BE2C (cell line): ENCODE results near the gene PEX5L.

ENCODE experiments used
- DNase-seq: peaks from one replicate; pipeline ENCODE4 v3.0.0-alpha.2; 2020
- H3K27me3 ChIP-seq: fragments of 250-450 bp; sonication (Bioruptor Pico); 2 replicates; pipeline ENCODE4 v1.5.1; 2020; ENCODE audit warnings: mild to moderate bottlenecking
- H3K36me3 ChIP-seq: fragments of 250-450 bp; sonication (Bioruptor Pico); 2 replicates; pipeline ENCODE4 v1.5.1; 2020; ENCODE audit warnings: mild to moderate bottlenecking
- H3K4me1 ChIP-seq: fragments of 250-450 bp; sonication (Bioruptor Pico); 2 replicates; pipeline ENCODE4 v1.5.1; 2020
- H3K4me3 ChIP-seq: 2 replicates; pipeline ENCODE4 v1.5.1; 2011; ENCODE audit warnings: low read depth, low read length
- H3K9me3 ChIP-seq: fragments of 250-450 bp; sonication (Bioruptor Pico); 2 replicates; pipeline ENCODE4 v1.5.1; 2020
- CTCF ChIP-seq: IDR thresholded peaks from 2 replicates; pipeline ENCODE4 v1.5.1; 2012; ENCODE audit warnings: mild to moderate bottlenecking, low read depth, low read length

PEX5L gene

GRCh38 chr3:179921951-179922350 is 114.8 kb downstream of the PEX5L start:
- H3K4me3 ChIP-seq = no peak overlapping the region
- DNase-seq = no peak
- no peaks in the 10 kb centered on the region for H3K36me3 ChIP-seq
- H3K9me3 ChIP-seq = no peaks in the 10 kb centered on the region
- H3K4me1 ChIP-seq = peaks cover 8% of the 10 kb centered on the region
- no peak for TF ChIP-seq CTCF
- no peaks in the 10 kb centered on the region for H3K27me3 ChIP-seq

GRCh38 chr3:179921500-179921899 is 115.2 kb downstream of the PEX5L start:
- peak; percentile 26 for DNase-seq
- no peak overlapping the region for H3K4me3 ChIP-seq
- H3K9me3 ChIP-seq = no peaks in the 10 kb centered on the region
- H3K27me3 ChIP-seq = no peaks in the 10 kb centered on the region
- H3K4me1 ChIP-seq = peaks cover 6% of the 10 kb centered on the region
- no peaks in the 10 kb centered on the region for H3K36me3 ChIP-seq
- TF ChIP-seq CTCF = no peak

GRCh38 chr3:179907784-179908482 is 128.8 kb downstream of the PEX5L start:
- no peak for DNase-seq
- Histone ChIP-seq H3K27me3 (no peaks in the 10 kb centered on the region), H3K36me3 (no peaks in the 10 kb centered on the region), H3K9me3 (no peaks in the 10 kb centered on the region), H3K4me3 (no peak overlapping the region), H3K4me1 (peaks cover 15% of the 10 kb centered on the region)
- TF ChIP-seq CTCF = no peak

GRCh38 chr3:179902061-179902460 is 134.7 kb downstream of the PEX5L start:
- no peaks in the 10 kb centered on the region for H3K27me3 ChIP-seq
- peak; percentile 44 for DNase-seq
- H3K9me3 ChIP-seq = no peaks in the 10 kb centered on the region
- peaks cover 28% of the 10 kb centered on the region for H3K4me1 ChIP-seq
- no peak for TF ChIP-seq CTCF
- peak overlapping the region; percentile 10 for H3K4me3 ChIP-seq
- no peaks in the 10 kb centered on the region for H3K36me3 ChIP-seq

GRCh38 chr3:179898024-179898423 is 138.7 kb downstream of the PEX5L start:
- H3K4me3 ChIP-seq = no peak overlapping the region
- peaks cover 40% of the 10 kb centered on the region for H3K4me1 ChIP-seq
- H3K36me3 ChIP-seq = no peaks in the 10 kb centered on the region
- DNase-seq = peak; percentile 78
- no peaks in the 10 kb centered on the region for H3K27me3 ChIP-seq
- no peaks in the 10 kb centered on the region for H3K9me3 ChIP-seq
- TF ChIP-seq CTCF = no peak

- H3K36me3 ChIP-seq = no peaks in the 10 kb centered on the region
- no peak overlapping the region for H3K4me3 ChIP-seq
- no peak for DNase-seq
- peaks cover 40% of the 10 kb centered on the region for H3K4me1 ChIP-seq
- TF ChIP-seq CTCF = no peak
- H3K9me3 ChIP-seq = no peaks in the 10 kb centered on the region
- no peaks in the 10 kb centered on the region for H3K27me3 ChIP-seq
Observed at GRCh38 chr3:179897231-179897630, 139.5 kb downstream of the PEX5L start.
